Adrenal gland (tissue), 12 donors: ENCODE data around the gene EIF2S2. TPM values are rescaled to one million over a fixed set of nuclear protein-coding genes. Genes with fewer than 3 reads are reported as not detected.

Experiments used
- DNase-seq, 7 donors: peaks; one replicate each; pipeline ENCODE4 v3.0.0-alpha.2; 2019 to 2020
- H3K27ac ChIP-seq, 5 donors: fragments of 200-600 bp; sonication (generic) in 4 of 5; 1 replicate in 3 of 5; 2 replicates in 2 of 5; pipeline versions ENCODE4 v1.5.1 to v1.8.0; 2016 to 2020; ENCODE audit warnings: mild to moderate bottlenecking in 1 of 5
- H3K27me3 ChIP-seq: fragments of 200-600 bp; 2 replicates; pipeline ENCODE4 v1.8.0; 2021
- H3K36me3 ChIP-seq, 2 donors: fragments of 200-600 bp; replicated peaks in 1 of 2; 1 replicate in 1 of 2; 2 replicates in 1 of 2; pipeline versions ENCODE4 v1.5.1 to v1.8.0; 2018 to 2022
- H3K4me1 ChIP-seq, 2 donors: fragments of 200-600 bp; replicated peaks in 1 of 2; 1 replicate in 1 of 2; 2 replicates in 1 of 2; pipeline versions ENCODE4 v1.5.1 to v1.8.0; 2018 to 2021
- H3K4me3 ChIP-seq, 4 donors: fragments of 200-600 bp; sonication (generic) in 3 of 4; one replicate each; pipeline ENCODE4 v1.5.1; 2016 to 2018
- H3K9me3 ChIP-seq, 3 donors: fragments of 200-600 bp; sonication (generic) in 1 of 3; replicated peaks in 1 of 3; 1 replicate in 2 of 3; 2 replicates in 1 of 3; pipeline versions ENCODE4 v1.5.1 to v1.8.0; 2016 to 2021
- CTCF ChIP-seq, 6 experiments: fragments of 450-650 bp in 4 of 6; fragments of 200-600 bp in 2 of 6; sonication (generic) in 1 of 6; IDR thresholded peaks; 1 replicate in 5 of 6; 2 replicates in 1 of 6; pipeline versions ENCODE4 v1.5.1 to v1.8.0; 2016 to 2021; ENCODE audit warnings: antibody characterized with exemption in 6 of 6, mild to moderate bottlenecking in 2 of 6, moderate library complexity in 1 of 6
- POLR2A ChIP-seq, 2 donors: fragments of 450-650 bp; IDR thresholded peaks; one replicate each; pipeline ENCODE4 v1.6.1; 2017; ENCODE audit warnings: antibody characterized with exemption in 2 of 2, mild to moderate bottlenecking in 2 of 2, moderate library complexity in 1 of 2
- WGBS, 4 donors: extraction: QIAGEN DNeasy Blood & Tissue Kit in 2 of 4; methylation state at CpG; one replicate each; pipeline versions ENCODE4 v1.1.5 to v1.1.7; 2013 to 2017; 5-methylcytosine and 5-hydroxymethylcytosine counted together
- intact Hi-C, 2 donors: fragments of 100-400 bp; cut with DNase I; formaldehyde crosslinking; loops; one replicate each; pipeline versions ENCODE4 v1.14.1 to v1.15.0; 2022 to 2023
- polyA plus RNA-seq, 3 donors: library from polyadenylated mRNA; stranded (reverse); fragments of 200-250 nt in 2 of 3; fragments of 350-450 nt in 1 of 3; fragmentation: Illumina TruSeq in 1 of 3; extraction: RNeasy Lipid Tissue Mini Kit (QIAGEN cat#74804) in 1 of 3; gene quantifications; one replicate each; pipeline ENCODE4 v1.2.3, GENCODE V29; 2013 to 2014
- total RNA-seq, 9 donors: library from RNA; depleted of rRNA in 4 of 9; stranded (reverse); fragments of >200 nt in 4 of 9; fragments of 120-200 nt in 1 of 9; fragmentation: NEBNext Ultra II Directional in 1 of 9; extraction: Animal tissue kit (Norgen Biotek cat#: 25700) in 1 of 9; gene quantifications; one replicate each; pipeline versions ENCODE4 v1.1.0 to v1.2.4, GENCODE V29; 2013 to 2023
- donor health status: healthy with polysubstance abuse.
- donor health status: Bipolar disorder and iron deficiency.
- donor health status: DM: yes; HTN: yes; CAD: no.
- donor health status: DM: no; HTN: no; CAD: no.
- donor health status: DM: no; HTN: no; CAD: no.
- donor health status: DM: yes; HTN: yes; CAD: no.

EIF2S2 gene
- total and polyA plus RNA-seq, 12 donors: 26.7 to 204 (median 49.9) TPM

- DNase-seq: no peak
- no peaks in the 10 kb centered on the region for H3K36me3 ChIP-seq
- intact Hi-C loops: loop anchor here in 1 of 2 donors (10.0 kb wide), 1 partner anchor 258 kb away; no protein-coding TSS in a partner anchor
- no peak overlapping the region for H3K27ac ChIP-seq
- no peak overlapping the region for H3K4me3 ChIP-seq
- no peaks in the 10 kb centered on the region for H3K27me3 ChIP-seq
- WGBS, 4 donors: 77 to 90% (median 85%) methylated on average over 30 to 43 of the region's 43 CpGs
- no peaks in the 10 kb centered on the region for H3K9me3 ChIP-seq
- no peaks in the 10 kb centered on the region for H3K4me1 ChIP-seq
- TF ChIP-seq CTCF (IDR thresholded peaks at IDR 0.05): no peak
- TF ChIP-seq POLR2A (IDR thresholded peaks at IDR 0.05): no peak
These were observed 10.4 kb upstream of the EIF2S2 start for GRCh38 chr20:34122274-34122980.

- H3K27me3 ChIP-seq: no peaks in the 10 kb centered on the region
- intact Hi-C loops: loop anchor here in 1 of 2 donors (10.0 kb wide), 1 partner anchor 255 kb away; no protein-coding TSS in a partner anchor
- DNase-seq: no peak
- H3K36me3 ChIP-seq: no peaks in the 10 kb centered on the region
- no peak overlapping the region for H3K27ac ChIP-seq
- no peaks in the 10 kb centered on the region for H3K9me3 ChIP-seq
- WGBS, 4 donors: 72 to 94% (median 91%) methylated on average over 2 of the region's 2 CpGs
- TF ChIP-seq CTCF (IDR thresholded peaks at IDR 0.05) (no peak), POLR2A (IDR thresholded peaks at IDR 0.05) (no peak)
- H3K4me1 ChIP-seq: no peaks in the 10 kb centered on the region
- H3K4me3 ChIP-seq: no peak overlapping the region
These were observed 8.2 kb upstream of the EIF2S2 start for GRCh38 chr20:34120213-34120612.

- Histone ChIP-seq H3K4me1 (peaks cover 4 to 15% of the 10 kb centered on the region in 2 donors), H3K36me3 (no peaks in the 10 kb centered on the region), H3K27me3 (no peaks in the 10 kb centered on the region), H3K9me3 (no peaks in the 10 kb centered on the region), H3K4me3 (no peak overlapping the region), H3K27ac (no peak overlapping the region)
- DNase-seq: no peak
- TF ChIP-seq POLR2A (IDR thresholded peaks at IDR 0.05) (no peak), CTCF (IDR thresholded peaks at IDR 0.05) (no peak)
- intact Hi-C loops: no loop called here
These were observed 3.2 kb upstream of the EIF2S2 start for GRCh38 chr20:34115232-34115631.

- 75 to 87% (median 85%) methylated on average over 4 of the region's 4 CpGs for WGBS, 4 donors
- no peak overlapping the region for H3K4me3 ChIP-seq
These were observed 2.8 kb upstream of the EIF2S2 start for GRCh38 chr20:34114809-34115208.

More at GRCh38 chr20:34114809-34115208, 2.8 kb upstream of the EIF2S2 start:
- TF ChIP-seq CTCF (IDR thresholded peaks at IDR 0.05) (no peak), POLR2A (IDR thresholded peaks at IDR 0.05) (no peak)
- H3K4me1 ChIP-seq: peaks cover 8 to 19% of the 10 kb centered on the region in 2 donors
- H3K27me3 ChIP-seq: no peaks in the 10 kb centered on the region
- DNase-seq: no peak
- no peaks in the 10 kb centered on the region for H3K36me3 ChIP-seq
- no peaks in the 10 kb centered on the region for H3K9me3 ChIP-seq
- intact Hi-C loops: no loop called here
- no peak overlapping the region for H3K27ac ChIP-seq
